GM12878 (cell line): ENCODE results near the gene TMEM170B. TPM values are rescaled to one million over a fixed set of nuclear protein-coding genes. Genes with fewer than 3 reads are reported as not detected.

Source experiments
- ATAC-seq: fragments of 200-7000 bp; cut with Tn5 transposase; 3 replicates; pipeline ENCODE4 v1.9.1; 2020; ENCODE audit warnings: mild to moderate bottlenecking, moderate library complexity
- BruUV-seq: library from RNA; stranded (reverse); fragments of 400-500 nt; replicated peaks from 2 replicates; lab custom pipeline; 2021; lab: Mats Ljungman, UMichigan
- CTCF ChIA-PET: fragments of 300-600 bp; sonication (Branson Sonifier 250); formaldehyde crosslinking; extraction: SDS; loops from one replicate; lab custom pipeline; 2021; ENCODE audit warnings: inconsistent platforms; lab: Yijun Ruan, JAX
- POLR2A ChIA-PET: fragments of 350-600 bp; formaldehyde crosslinking; extraction: SDS; loops from one replicate; lab custom pipeline; 2021; ENCODE audit warnings: inconsistent platforms; lab: Charles Lee
- RAD21 ChIA-PET: fragments of 300-600 bp; sonication (Branson Sonifier 250); formaldehyde crosslinking; loops from one replicate; lab custom pipeline; 2023; ENCODE audit warnings: antibody characterized with exemption; ENCODE audit not compliant: unreplicated experiment; lab: Charles Lee
- SMC1A ChIA-PET: fragments of 300-600 bp; sonication (Branson Sonifier 250); formaldehyde crosslinking; loops from one replicate; lab custom pipeline; 2023; ENCODE audit not compliant: unreplicated experiment, uncharacterized antibody; lab: Charles Lee
- DNase-seq: peaks from one replicate; pipeline ENCODE4 v3.0.0-alpha.2; 2011; ENCODE audit warnings: low read depth, low spot score
- FAIRE-seq: peaks from 3 replicates; lab custom pipeline; 2011; peaks lifted over from hg19 to GRCh38; lab: Jason Lieb, UNC
- H2AFZ ChIP-seq: 2 replicates; pipeline ENCODE4 v1.6.0; 2011; ENCODE audit warnings: low read depth, low read length, control low read depth; ENCODE audit not compliant: control insufficient read depth
- H3K27ac ChIP-seq: 2 replicates; pipeline ENCODE4 v1.5.1; 2011; ENCODE audit warnings: control low read depth; ENCODE audit not compliant: control insufficient read depth, insufficient read depth
- H3K27me3 ChIP-seq, 2 experiments: replicated peaks in 1 of 2; 2 replicates each; pipeline versions ENCODE4 v1.6.0 to v1.6.1; 2011; ENCODE audit warnings: low read length in 1 of 2; ENCODE audit not compliant: control insufficient read depth in 2 of 2, insufficient read depth in 2 of 2
- H3K36me3 ChIP-seq, 2 experiments: 2 replicates each; pipeline ENCODE4 v1.5.1; 2011; ENCODE audit warnings: low read length in 1 of 2; ENCODE audit not compliant: control insufficient read depth in 2 of 2, insufficient read depth in 2 of 2
- H3K4me1 ChIP-seq: 2 replicates; pipeline ENCODE4 v1.6.1; 2011; ENCODE audit warnings: mild to moderate bottlenecking, low read length, moderate library complexity, mixed read lengths; ENCODE audit not compliant: control insufficient read depth, insufficient read depth
- H3K4me2 ChIP-seq: 2 replicates; pipeline ENCODE4 v1.6.0; 2011; ENCODE audit warnings: control low read depth; ENCODE audit not compliant: control insufficient read depth, insufficient read depth
- H3K4me3 ChIP-seq: fragments of 200-600 bp; sonication (generic); 2 replicates; pipeline ENCODE4 v1.5.1; 2016
- H3K79me2 ChIP-seq: 2 replicates; pipeline ENCODE4 v1.6.0; 2011; ENCODE audit warnings: low read length; ENCODE audit not compliant: control insufficient read depth, insufficient read depth
- H3K9ac ChIP-seq: 2 replicates; pipeline ENCODE4 v1.8.0; 2011; ENCODE audit warnings: low read length, control low read depth, mixed read lengths; ENCODE audit not compliant: control insufficient read depth, insufficient read depth
- H3K9me3 ChIP-seq: replicated peaks from 3 replicates; pipeline ENCODE4 v1.5.1; 2011; ENCODE audit warnings: mild to moderate bottlenecking, low read length; ENCODE audit not compliant: control insufficient read depth, insufficient read depth
- H4K20me1 ChIP-seq: 2 replicates; pipeline ENCODE4 v1.6.0; 2011; ENCODE audit not compliant: control insufficient read depth, insufficient read depth
- HDGF ChIP-seq: fragments of 450-650 bp; IDR thresholded peaks from 2 replicates; pipeline ENCODE4 v1.6.1; 2016; ENCODE audit warnings: antibody characterized with exemption
- MTA3 ChIP-seq: IDR thresholded peaks from 2 replicates; pipeline ENCODE4 v1.6.1; 2012; ENCODE audit warnings: low read length, inconsistent platforms, borderline replicate concordance
- NR2C2 ChIP-seq: IDR thresholded peaks from 2 replicates; pipeline ENCODE4 v1.6.1; 2011; ENCODE audit warnings: borderline replicate concordance, low read depth; ENCODE audit not compliant: control insufficient read depth, insufficient read length
- RB1 ChIP-seq: fragments of 450-650 bp; formaldehyde crosslinking; IDR thresholded peaks from 2 replicates; pipeline ENCODE4 v1.6.1; 2017; ENCODE audit warnings: mild to moderate bottlenecking, borderline replicate concordance
- ZNF24 ChIP-seq: fragments of 450-650 bp; IDR thresholded peaks from 2 replicates; pipeline ENCODE4 v1.6.1; 2017; ENCODE audit warnings: antibody characterized with exemption, mild to moderate bottlenecking
- WGBS: methylation state at CpG from one replicate; pipeline ENCODE4 v1.1.6; 2016; ENCODE audit warnings: low lambda C conversion rate; ENCODE audit not compliant: insufficient replicate concordance, insufficient coverage; ENCODE audit errors: missing lambda C conversion rate; 5-methylcytosine and 5-hydroxymethylcytosine counted together
- in situ Hi-C: fragments of 300-500 bp; cut with MboI; formaldehyde crosslinking; loops from 9 replicates; pipeline ENCODE4 v1.14.3; 2018; ENCODE audit warnings: mixed read lengths
- intact Hi-C: fragments of 100-400 bp; cut with micrococcal nuclease; formaldehyde crosslinking; loops from one replicate; pipeline ENCODE4 v1.14.2; 2022; ENCODE audit not compliant: unreplicated experiment
- polyA plus RNA-seq, 11 experiments: library from polyadenylated mRNA; depleted of rRNA in 4 of 11; unstranded in 6 of 11; stranded (reverse) in 5 of 11; fragments of >200 nt; fragmentation: Nextera tagmentation in 4 of 11; fragmentation: Illumina TruSeq in 1 of 11; extraction: Ambion mirVana in 4 of 11; extraction: Trizol in 1 of 11; gene quantifications; 1 replicate in 1 of 11; 2 replicates in 10 of 11; pipeline versions ENCODE4 v1.2.1 to v1.2.3, GENCODE V29; 2011 to 2016; ENCODE audit warnings: inconsistent platforms in 2 of 11, missing spikeins in 2 of 11, low read depth in 1 of 11
- total RNA-seq, 4 experiments: library from RNA; depleted of rRNA in 3 of 4; stranded (reverse); fragments of >200 nt in 3 of 4; fragmentation: Illumina TruSeq in 1 of 4; extraction: Trizol in 1 of 4; gene quantifications; 2 replicates each; pipeline versions ENCODE4 v1.2.1 to v1.2.3, GENCODE V29; 2013 to 2021
- TF ChIP-seq, protein P1 (sequence below): IDR thresholded peaks from 2 replicates; pipeline ENCODE4 v1.6.1; 2012; ENCODE audit warnings: low read depth, low read length, improper control_type of control experiment
- TF ChIP-seq, protein P2 (sequence below): fragments of 450-650 bp; IDR thresholded peaks from 2 replicates; pipeline ENCODE4 v1.6.1; 2018; ENCODE audit warnings: borderline replicate concordance, mild to moderate bottlenecking; ENCODE audit not compliant: partially characterized antibody
- TF ChIP-seq, protein P3 (sequence below): fragments of 450-650 bp; IDR thresholded peaks from 2 replicates; pipeline ENCODE4 v1.6.1; 2016; ENCODE audit warnings: mild to moderate bottlenecking

The TMEM170B gene
- total and polyA plus RNA-seq, 10 of the 15 experiments (the other 5 are each of a cell fraction or from before 2014, with no cell fraction given) = 0.38 to 10.3 (median 4.2) TPM

DNA sequence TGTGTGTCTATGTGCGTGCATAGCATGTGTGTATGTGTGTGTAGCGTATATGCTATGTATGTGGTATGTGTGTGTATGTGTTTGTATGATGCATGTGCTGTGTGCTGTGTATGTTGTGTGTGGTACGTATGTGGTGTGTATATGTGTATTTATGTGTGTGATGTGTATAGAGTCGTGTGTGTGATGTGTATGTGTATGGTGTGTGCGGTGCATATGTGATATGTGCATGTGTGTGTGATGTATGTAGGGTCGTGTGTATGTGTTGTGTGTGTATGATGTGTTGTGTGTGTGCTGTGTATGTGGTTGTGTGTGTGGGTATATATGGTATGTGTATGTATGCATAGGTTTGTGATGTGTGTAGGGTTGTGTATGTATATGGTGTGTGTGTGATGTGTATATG is 46.6 kb upstream of the TMEM170B start:
- WGBS = 77% methylated on average over 6 of the region's 6 CpGs
- ATAC-seq = no peak
- no TSS peak for BruUV-seq
- Histone ChIP-seq H3K27ac (no peak overlapping the region), H3K4me1 (peaks cover 46% of the 10 kb centered on the region), H3K4me2 (no peak overlapping the region), H3K9me3 (peaks cover 3% of the 10 kb centered on the region; the same call in 2 of the 3 replicates), H3K36me3 (no peaks in the 10 kb centered on the region), H3K27me3 (no peaks in the 10 kb centered on the region), H2AFZ (no peak overlapping the region), H3K79me2 (no peaks in the 10 kb centered on the region), H4K20me1 (no peaks in the 10 kb centered on the region), H3K9ac (no peak overlapping the region), H3K4me3 (no peak overlapping the region)
- no peak for TF ChIP-seq MTA3
- no peak for TF ChIP-seq ZNF24
- TF ChIP-seq, protein P1, sequence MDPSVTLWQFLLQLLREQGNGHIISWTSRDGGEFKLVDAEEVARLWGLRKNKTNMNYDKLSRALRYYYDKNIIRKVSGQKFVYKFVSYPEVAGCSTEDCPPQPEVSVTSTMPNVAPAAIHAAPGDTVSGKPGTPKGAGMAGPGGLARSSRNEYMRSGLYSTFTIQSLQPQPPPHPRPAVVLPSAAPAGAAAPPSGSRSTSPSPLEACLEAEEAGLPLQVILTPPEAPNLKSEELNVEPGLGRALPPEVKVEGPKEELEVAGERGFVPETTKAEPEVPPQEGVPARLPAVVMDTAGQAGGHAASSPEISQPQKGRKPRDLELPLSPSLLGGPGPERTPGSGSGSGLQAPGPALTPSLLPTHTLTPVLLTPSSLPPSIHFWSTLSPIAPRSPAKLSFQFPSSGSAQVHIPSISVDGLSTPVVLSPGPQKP = no peak
- TF ChIP-seq NR2C2 = no peak
- TF ChIP-seq, protein P2, sequence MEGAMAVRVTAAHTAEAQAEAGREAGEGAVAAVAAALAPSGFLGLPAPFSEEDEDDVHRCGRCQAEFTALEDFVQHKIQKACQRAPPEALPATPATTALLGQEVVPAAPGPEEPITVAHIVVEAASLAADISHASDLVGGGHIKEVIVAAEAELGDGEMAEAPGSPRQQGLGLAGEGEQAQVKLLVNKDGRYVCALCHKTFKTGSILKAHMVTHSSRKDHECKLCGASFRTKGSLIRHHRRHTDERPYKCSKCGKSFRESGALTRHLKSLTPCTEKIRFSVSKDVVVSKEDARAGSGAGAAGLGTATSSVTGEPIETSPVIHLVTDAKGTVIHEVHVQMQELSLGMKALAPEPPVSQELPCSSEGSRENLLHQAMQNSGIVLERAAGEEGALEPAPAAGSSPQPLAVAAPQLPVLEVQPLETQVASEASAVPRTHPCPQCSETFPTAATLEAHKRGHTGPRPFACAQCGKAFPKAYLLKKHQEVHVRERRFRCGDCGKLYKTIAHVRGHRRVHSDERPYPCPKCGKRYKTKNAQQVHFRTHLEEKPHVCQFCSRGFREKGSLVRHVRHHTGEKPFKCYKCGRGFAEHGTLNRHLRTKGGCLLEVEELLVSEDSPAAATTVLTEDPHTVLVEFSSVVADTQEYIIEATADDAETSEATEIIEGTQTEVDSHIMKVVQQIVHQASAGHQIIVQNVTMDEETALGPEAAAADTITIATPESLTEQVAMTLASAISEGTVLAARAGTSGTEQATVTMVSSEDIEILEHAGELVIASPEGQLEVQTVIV = peak; percentile 22
- TF ChIP-seq, protein P3, sequence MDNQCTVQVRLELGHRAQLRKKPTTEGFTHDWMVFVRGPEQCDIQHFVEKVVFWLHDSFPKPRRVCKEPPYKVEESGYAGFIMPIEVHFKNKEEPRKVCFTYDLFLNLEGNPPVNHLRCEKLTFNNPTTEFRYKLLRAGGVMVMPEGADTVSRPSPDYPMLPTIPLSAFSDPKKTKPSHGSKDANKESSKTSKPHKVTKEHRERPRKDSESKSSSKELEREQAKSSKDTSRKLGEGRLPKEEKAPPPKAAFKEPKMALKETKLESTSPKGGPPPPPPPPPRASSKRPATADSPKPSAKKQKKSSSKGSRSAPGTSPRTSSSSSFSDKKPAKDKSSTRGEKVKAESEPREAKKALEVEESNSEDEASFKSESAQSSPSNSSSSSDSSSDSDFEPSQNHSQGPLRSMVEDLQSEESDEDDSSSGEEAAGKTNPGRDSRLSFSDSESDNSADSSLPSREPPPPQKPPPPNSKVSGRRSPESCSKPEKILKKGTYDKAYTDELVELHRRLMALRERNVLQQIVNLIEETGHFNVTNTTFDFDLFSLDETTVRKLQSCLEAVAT = peak; percentile 37; the same call in 1 of the 2 replicates
- no peak for TF ChIP-seq RB1
- TF ChIP-seq HDGF = peak; percentile 87
- intact Hi-C loops (no loop called here), in situ Hi-C loops (loop anchor here (10.0 kb wide), 1 partner anchor 316 kb away; no protein-coding TSS in a partner anchor)
- ChIA-PET SMC1A (interaction anchor here (0.9 to 1.0 kb wide), 2 partner anchors 9 to 16 kb away, joined by 3 read pairs; no protein-coding TSS in a partner anchor), RAD21 (no interaction called here), POLR2A (no interaction called here), CTCF (no interaction called here)
- FAIRE-seq = peak; percentile 65
- DNase-seq = no peak
